Caco-2 (cell line): ENCODE measurements around the gene PFKP. TPM values are rescaled to one million over a fixed set of nuclear protein-coding genes. Genes with fewer than 3 reads are reported as not detected.

Experiments used
- BruUV-seq: library from RNA; stranded (reverse); fragments of 400-500 nt; replicated peaks from 2 replicates; lab custom pipeline; 2021; lab: Mats Ljungman, UMichigan
- CTCF ChIA-PET: fragments of 300-600 bp; sonication (Branson Sonifier 250); formaldehyde crosslinking; loops from one replicate; lab custom pipeline; 2022; ENCODE audit warnings: antibody characterized with exemption; lab: Charles Lee
- POLR2A ChIA-PET: fragments of 300-600 bp; sonication (Branson Sonifier 250); formaldehyde crosslinking; loops from one replicate; lab custom pipeline; 2022; ENCODE audit warnings: antibody characterized with exemption; lab: Charles Lee
- DNase-seq, 2 experiments: peaks; one replicate each; pipeline versions ENCODE4 v3.0.0 to v3.0.0-alpha.2; 2020 to 2022
- H3K27me3 ChIP-seq: replicated peaks from 2 replicates; pipeline ENCODE4 v1.6.0; 2011; ENCODE audit warnings: low read length; ENCODE audit not compliant: control insufficient read depth, insufficient read depth
- H3K36me3 ChIP-seq: 2 replicates; pipeline ENCODE4 v1.5.1; 2011; ENCODE audit warnings: low read length; ENCODE audit not compliant: control insufficient read depth, insufficient read depth
- H3K4me1 ChIP-seq: fragments of 250-450 bp; sonication (Bioruptor Pico); 2 replicates; pipeline ENCODE4 v1.5.1; 2020; ENCODE audit warnings: mild to moderate bottlenecking
- H3K4me3 ChIP-seq: 2 replicates; pipeline ENCODE4 v1.5.1; 2011; ENCODE audit warnings: low read depth, mild to moderate bottlenecking, control low read depth, low read length
- H3K9me3 ChIP-seq: fragments of 250-450 bp; sonication (Bioruptor Pico); 2 replicates; pipeline ENCODE4 v1.5.1; 2020; ENCODE audit warnings: mild to moderate bottlenecking, moderate library complexity
- H3K27ac Mint-ChIP-seq: one replicate; pipeline ENCODE4 v1.8.0; 2022; ENCODE audit warnings: mixed read lengths; ENCODE audit not compliant: unreplicated experiment
- H3K27me3 Mint-ChIP-seq: one replicate; pipeline ENCODE4 v1.8.0; 2022; ENCODE audit warnings: mixed read lengths; ENCODE audit not compliant: insufficient read depth, unreplicated experiment
- H3K36me3 Mint-ChIP-seq: one replicate; pipeline ENCODE4 v1.8.0; 2022; ENCODE audit warnings: mild to moderate bottlenecking, mixed read lengths; ENCODE audit not compliant: insufficient read depth, unreplicated experiment
- H3K4me1 Mint-ChIP-seq: one replicate; pipeline ENCODE4 v1.8.0; 2022; ENCODE audit warnings: low read depth, mixed read lengths; ENCODE audit not compliant: unreplicated experiment
- H3K4me3 Mint-ChIP-seq: one replicate; pipeline ENCODE4 v1.8.0; 2022; ENCODE audit warnings: mild to moderate bottlenecking, moderate library complexity, mixed read lengths; ENCODE audit not compliant: unreplicated experiment
- H3K9me3 Mint-ChIP-seq: one replicate; pipeline ENCODE4 v1.8.0; 2022; ENCODE audit warnings: mixed read lengths; ENCODE audit not compliant: unreplicated experiment
- CTCF ChIP-seq, 2 experiments: fragments of 200-600 bp in 1 of 2; IDR thresholded peaks; 1 replicate in 1 of 2; 2 replicates in 1 of 2; pipeline versions ENCODE4 v1.5.1 to v1.8.0; 2011 to 2022; ENCODE audit warnings: antibody characterized with exemption in 1 of 2, control low read depth in 1 of 2, inconsistent platforms in 1 of 2, low read depth in 1 of 2, low read length in 1 of 2, mild to moderate bottlenecking in 1 of 2, moderate library complexity in 1 of 2; ENCODE audit not compliant: insufficient read depth in 1 of 2, severe bottlenecking in 1 of 2, unreplicated experiment in 1 of 2
- intact Hi-C: fragments of 100-400 bp; cut with micrococcal nuclease; formaldehyde crosslinking; loops from one replicate; pipeline ENCODE4 v1.10.0; 2022; ENCODE audit not compliant: unreplicated experiment
- total RNA-seq: library from RNA; stranded (reverse); gene quantifications from 2 replicates; pipeline ENCODE4 v1.2.3, GENCODE V29; 2022

PFKP gene
- total RNA-seq, 1 experiment from 2014 or later = 218 TPM

GRCh38 chr10:3103646-3104045 is 36.3 kb downstream of the PFKP start:
- H3K4me1 Mint-ChIP-seq = peaks cover 12% of the 10 kb centered on the region
- no peaks in the 10 kb centered on the region for H3K9me3 ChIP-seq
- H3K4me3 ChIP-seq = no peak overlapping the region
- no peaks in the 10 kb centered on the region for H3K27me3 ChIP-seq
- H3K4me3 Mint-ChIP-seq = no peak overlapping the region
- peaks cover 8% of the 10 kb centered on the region for H3K36me3 ChIP-seq
- H3K9me3 Mint-ChIP-seq = no peaks in the 10 kb centered on the region
- no peak for TF ChIP-seq CTCF (IDR thresholded peaks at IDR 0.05; ENCODE audit: insufficient read depth in 1 of 2, low read depth in 1 of 2, low read length in 1 of 2, severe bottlenecking in 1 of 2, unreplicated experiment in 1 of 2)
- POLR2A ChIA-PET = no interaction called here
- BruUV-seq = no TSS peak
- H3K4me1 ChIP-seq = 0 out of 2 replicates have a peak, but pooled peaks cover 10% of the 10 kb centered on the region
- CTCF ChIA-PET = no interaction called here
- H3K36me3 Mint-ChIP-seq = peaks cover 89% of the 10 kb centered on the region
- intact Hi-C loops = no loop called here
- no peak for DNase-seq
- peak overlapping the region; percentile 12 for H3K27ac Mint-ChIP-seq
- no peaks in the 10 kb centered on the region for H3K27me3 Mint-ChIP-seq

GRCh38 chr10:3104251-3104918 is 37.0 kb downstream of the PFKP start:
- POLR2A ChIA-PET = no interaction called here
- H3K27me3 Mint-ChIP-seq = no peaks in the 10 kb centered on the region
- Histone ChIP-seq H3K36me3 (peaks cover 6% of the 10 kb centered on the region), H3K4me3 (no peak overlapping the region), H3K9me3 (no peaks in the 10 kb centered on the region), H3K27me3 (no peaks in the 10 kb centered on the region), H3K4me1 (0 out of 2 replicates have a peak, but pooled peaks cover 3% of the 10 kb centered on the region)
- no peak for DNase-seq
- peaks cover 6% of the 10 kb centered on the region for H3K4me1 Mint-ChIP-seq
- no peak overlapping the region for H3K4me3 Mint-ChIP-seq
- H3K36me3 Mint-ChIP-seq = peaks cover 89% of the 10 kb centered on the region
- no peak overlapping the region for H3K27ac Mint-ChIP-seq
- no peaks in the 10 kb centered on the region for H3K9me3 Mint-ChIP-seq
- CTCF ChIA-PET = no interaction called here
- no peak for TF ChIP-seq CTCF (IDR thresholded peaks at IDR 0.05; ENCODE audit: insufficient read depth in 1 of 2, low read depth in 1 of 2, low read length in 1 of 2, severe bottlenecking in 1 of 2, unreplicated experiment in 1 of 2)
- BruUV-seq = no TSS peak
- intact Hi-C loops = no loop called here

GRCh38 chr10:3105166-3105565 is 37.8 kb downstream of the PFKP start:
- CTCF ChIA-PET = no interaction called here
- H3K4me3 Mint-ChIP-seq = no peak overlapping the region

More at GRCh38 chr10:3105166-3105565, 37.8 kb downstream of the PFKP start:
- no peak for DNase-seq
- POLR2A ChIA-PET = no interaction called here
- Mint-ChIP-seq H3K9me3 (no peaks in the 10 kb centered on the region), H3K27me3 (no peaks in the 10 kb centered on the region), H3K36me3 (peaks cover 87% of the 10 kb centered on the region), H3K27ac (no peak overlapping the region), H3K4me1 (no peaks in the 10 kb centered on the region)
- H3K4me1 ChIP-seq = no peaks in the 10 kb centered on the region
- BruUV-seq = no TSS peak
- H3K9me3 ChIP-seq = no peaks in the 10 kb centered on the region
- no peaks in the 10 kb centered on the region for H3K27me3 ChIP-seq
- no peak for TF ChIP-seq CTCF (IDR thresholded peaks at IDR 0.05; ENCODE audit: insufficient read depth in 1 of 2, low read depth in 1 of 2, low read length in 1 of 2, severe bottlenecking in 1 of 2, unreplicated experiment in 1 of 2)
- peaks cover 8% of the 10 kb centered on the region for H3K36me3 ChIP-seq
- H3K4me3 ChIP-seq = no peak overlapping the region
- intact Hi-C loops = no loop called here
